GM23338 (cell line): Measurements from ENCODE around the gene FBXW11.

ENCODE experiments used
- CTCF ChIP-seq, 2 experiments: fragments of 200-600 bp in 1 of 2; sonication (generic) in 1 of 2; conservative IDR thresholded peaks; 2 replicates each; pipeline versions ENCODE4 v1.5.1 to v1.6.1; 2016 to 2017; ENCODE audit warnings: antibody characterized with exemption in 2 of 2, low read depth in 2 of 2, mild to moderate bottlenecking in 2 of 2, moderate library complexity in 1 of 2
- ETS1 ChIP-seq: IDR thresholded peaks from 2 replicates; pipeline ENCODE4 v1.6.1; 2016; ENCODE audit warnings: antibody characterized with exemption
- EZH2 ChIP-seq: fragments of 200-600 bp; sonication (generic); IDR thresholded peaks from one replicate; pipeline ENCODE4 v1.8.0; 2017; ENCODE audit warnings: antibody characterized with exemption, mild to moderate bottlenecking, low read depth; ENCODE audit not compliant: unreplicated experiment
- EZH2phosphoT487 ChIP-seq: fragments of 200-600 bp; sonication (generic); IDR thresholded peaks from one replicate; pipeline ENCODE4 v1.8.1; 2018; ENCODE audit warnings: antibody characterized with exemption; ENCODE audit not compliant: unreplicated experiment
- POLR2AphosphoS5 ChIP-seq: IDR thresholded peaks from 2 replicates; pipeline ENCODE4 v1.6.1; 2016; ENCODE audit warnings: antibody characterized with exemption, low read depth
- REST ChIP-seq: IDR thresholded peaks from one replicate; pipeline ENCODE4 v1.6.1; 2018; ENCODE audit warnings: antibody characterized with exemption; ENCODE audit not compliant: unreplicated experiment

DNA sequence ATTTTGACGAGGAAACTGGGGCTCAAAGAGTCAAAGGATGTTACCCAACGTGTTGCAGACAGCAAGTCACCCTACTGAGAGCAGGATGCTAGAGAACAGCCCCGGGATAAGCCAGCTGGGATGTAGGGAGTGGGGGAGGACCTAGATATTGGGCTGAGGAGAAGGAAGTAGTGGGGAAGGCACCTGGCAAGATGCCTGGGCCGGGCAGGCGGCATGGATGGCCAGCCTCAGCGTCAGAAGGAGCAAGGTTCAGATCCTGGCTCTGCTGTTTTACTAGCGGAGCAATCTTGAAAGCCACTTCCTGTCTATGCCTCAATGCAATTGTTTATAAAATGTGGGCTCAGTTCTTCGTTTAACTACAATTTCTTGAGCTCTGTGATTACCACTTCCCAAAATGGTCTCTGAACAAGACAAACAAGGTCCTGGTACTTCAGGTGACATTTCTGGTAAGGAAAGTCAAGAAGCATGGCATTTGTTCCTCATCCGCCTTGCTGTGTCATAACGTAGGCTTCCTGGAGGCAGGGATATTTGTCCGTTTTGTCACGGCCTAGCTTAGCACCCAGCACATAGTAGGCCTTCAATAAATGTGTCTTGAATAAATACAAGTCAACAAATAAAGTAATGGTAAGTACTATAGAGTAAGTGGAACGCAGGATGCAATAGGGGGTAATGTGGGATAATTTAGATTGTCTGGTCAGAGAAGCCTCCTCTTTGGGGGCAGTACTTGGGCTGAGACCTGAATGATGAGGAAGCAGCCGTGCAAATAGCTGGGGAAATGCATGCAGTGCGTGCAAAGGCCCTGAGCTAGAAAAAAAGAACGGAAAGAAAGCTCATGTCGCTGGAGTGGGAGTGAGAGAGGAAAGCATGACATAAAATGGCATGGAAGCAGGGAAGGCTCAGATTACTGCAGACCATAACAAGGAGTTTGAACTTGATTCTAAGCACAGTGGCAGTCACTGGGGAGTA lies 150.4 kb downstream of the FBXW11 start:
- TF ChIP-seq CTCF (conservative IDR thresholded peaks at IDR 0.05; ENCODE audit: low read depth in 2 of 2) (no peak), EZH2 (no peak), POLR2AphosphoS5 (no peak), REST (no peak), EZH2phosphoT487 (no peak), ETS1 (no peak)
